ENCODE data around the gene GLG1. TPM values are rescaled to one million over a fixed set of nuclear protein-coding genes. Genes with fewer than 3 reads are reported as not detected.
"Not testable (repeated sequence)": the region's sequence is repeated elsewhere in the genome, so short reads cannot be mapped to it uniquely, and the experiment has no call there.

The GLG1 gene
- total and polyA plus RNA-seq, 2 donors, result 74.8 to 164 TPM

GRCh38 chr16:74413485-74413884 lies 193.4 kb downstream of the GLG1 start:
- WGBS, result 84% methylated on average over 9 of the region's 9 CpGs
- H3K4me1 ChIP-seq (ENCODE audit: insufficient read depth); DNase-seq (ENCODE audit: extremely low spot score); H3K36me3 ChIP-seq (ENCODE audit: insufficient read depth); H3K27ac ChIP-seq (ENCODE audit: low read depth); H3K4me3 ChIP-seq (ENCODE audit: low read depth, low read length): not testable (repeated sequence)

DNA sequence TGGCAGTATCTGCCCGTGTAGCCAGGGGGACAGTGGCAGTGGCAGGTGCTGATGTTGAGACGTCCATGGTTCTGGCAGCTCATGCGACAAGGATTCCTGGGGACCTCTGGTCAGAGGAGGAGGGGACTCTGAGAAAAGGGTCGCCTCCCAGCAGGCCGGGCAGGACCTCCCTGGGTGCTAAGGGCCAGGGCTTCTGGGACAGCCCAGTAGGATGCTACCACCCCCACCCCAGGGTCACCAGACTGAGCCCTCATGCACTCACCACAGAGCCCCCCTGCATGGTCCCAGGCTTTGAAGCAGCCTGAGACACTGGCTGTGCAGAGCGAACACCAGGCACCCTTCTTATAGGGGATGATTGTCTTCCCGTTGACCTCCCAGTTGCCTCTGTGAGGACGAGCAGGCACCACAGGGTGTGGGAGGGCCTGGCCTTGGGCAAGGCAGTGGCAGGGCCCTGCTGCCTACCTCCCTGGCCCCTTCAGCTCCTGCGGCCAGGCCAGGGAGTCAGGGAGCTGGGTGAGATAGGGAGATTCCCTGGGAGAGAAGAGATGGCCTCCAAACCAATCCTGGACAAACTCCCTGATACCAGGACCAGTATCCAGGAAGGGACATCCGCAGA lies 194.0 kb downstream of the GLG1 start:
- H3K4me1 ChIP-seq (ENCODE audit: insufficient read depth); H3K27ac ChIP-seq (ENCODE audit: low read depth); H3K36me3 ChIP-seq (ENCODE audit: insufficient read depth); DNase-seq (ENCODE audit: extremely low spot score); H3K4me3 ChIP-seq (ENCODE audit: low read depth, low read length): not testable (repeated sequence)
- 70% methylated on average over 8 of the region's 10 CpGs for WGBS

- DNase-seq (ENCODE audit: extremely low spot score); H3K36me3 ChIP-seq (ENCODE audit: insufficient read depth); H3K4me3 ChIP-seq (ENCODE audit: low read depth, low read length); H3K4me1 ChIP-seq (ENCODE audit: insufficient read depth); H3K27ac ChIP-seq (ENCODE audit: low read depth): not testable (repeated sequence)
- 74% methylated on average over 5 of the region's 13 CpGs for WGBS
Measured at GRCh38 chr16:74412138-74412774, 194.7 kb downstream of the GLG1 start.

DNA sequence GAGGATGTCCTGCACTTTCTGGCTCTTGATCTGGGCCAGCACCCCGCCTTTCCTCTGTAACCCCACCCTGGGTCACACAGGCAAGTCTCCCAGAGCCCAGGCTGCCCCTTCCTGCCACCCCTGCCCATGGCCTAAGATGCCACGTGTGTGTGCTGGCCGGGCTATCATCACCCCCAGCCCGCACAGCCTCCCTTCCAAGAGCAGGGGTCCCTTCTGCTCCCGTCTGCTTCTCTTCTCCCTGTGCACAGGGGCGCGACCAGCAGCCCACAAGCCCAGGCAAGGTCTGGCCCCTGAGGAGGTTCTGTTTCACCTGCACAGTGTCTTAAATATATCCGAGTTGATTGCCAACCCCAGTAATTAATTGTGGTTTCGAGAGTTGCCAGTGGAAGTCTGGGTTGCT lies 195.9 kb downstream of the GLG1 start:
- H3K27ac ChIP-seq (ENCODE audit: low read depth); H3K36me3 ChIP-seq (ENCODE audit: insufficient read depth); H3K4me1 ChIP-seq (ENCODE audit: insufficient read depth); H3K4me3 ChIP-seq (ENCODE audit: low read depth, low read length); DNase-seq (ENCODE audit: extremely low spot score): not testable (repeated sequence)
- 90% methylated on average over 9 of the region's 9 CpGs for WGBS

DNA sequence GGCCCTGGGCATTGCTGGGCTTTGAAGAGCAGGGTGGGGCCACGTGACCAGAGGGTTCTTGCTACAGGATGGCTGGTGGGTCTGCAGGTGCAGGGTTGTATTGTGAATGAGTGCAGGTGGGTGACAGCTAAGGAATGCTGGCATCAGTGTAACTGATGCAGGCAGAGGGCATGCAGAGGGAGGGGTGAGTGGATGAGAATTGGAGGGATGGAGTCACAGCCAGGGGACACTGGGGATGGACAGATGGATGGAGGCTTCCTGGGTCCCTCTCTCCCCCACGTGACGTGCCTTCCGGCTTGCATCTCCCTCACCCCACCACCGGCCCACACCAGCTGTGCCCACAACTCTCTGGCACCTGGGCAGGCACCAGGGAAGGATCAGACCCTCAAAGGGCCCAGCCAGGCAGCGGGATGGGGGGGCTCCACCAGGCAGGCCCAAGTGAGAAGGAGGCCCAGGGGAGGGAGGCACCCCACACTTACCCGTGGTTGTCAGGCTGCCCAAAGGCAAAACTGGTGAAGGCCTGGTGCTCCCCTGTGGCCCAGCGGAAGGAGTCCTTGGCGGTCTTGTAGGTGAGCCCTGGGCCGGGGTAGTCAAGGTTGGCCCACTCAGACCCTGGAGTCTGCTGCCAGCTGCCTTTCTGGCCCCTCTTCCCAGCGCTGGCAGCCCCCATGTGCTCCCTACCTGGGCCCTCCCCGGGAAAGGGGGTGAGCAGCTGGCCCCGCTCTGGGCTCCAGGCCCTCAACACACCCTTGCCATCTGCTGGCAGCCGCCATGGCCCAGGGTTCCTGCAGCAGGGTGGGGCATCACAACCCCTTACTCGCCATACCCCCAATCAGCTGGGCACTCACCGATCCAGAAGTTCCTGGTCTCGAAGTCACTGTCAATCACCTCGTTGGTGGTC lies 196.6 kb downstream of the GLG1 start:
- not testable (repeated sequence) for H3K36me3 ChIP-seq (ENCODE audit: insufficient read depth); H3K27ac ChIP-seq (ENCODE audit: low read depth); H3K4me3 ChIP-seq (ENCODE audit: low read depth, low read length); H3K4me1 ChIP-seq (ENCODE audit: insufficient read depth); DNase-seq (ENCODE audit: extremely low spot score)
- 76% methylated on average over 9 of the region's 18 CpGs for WGBS

DNA sequence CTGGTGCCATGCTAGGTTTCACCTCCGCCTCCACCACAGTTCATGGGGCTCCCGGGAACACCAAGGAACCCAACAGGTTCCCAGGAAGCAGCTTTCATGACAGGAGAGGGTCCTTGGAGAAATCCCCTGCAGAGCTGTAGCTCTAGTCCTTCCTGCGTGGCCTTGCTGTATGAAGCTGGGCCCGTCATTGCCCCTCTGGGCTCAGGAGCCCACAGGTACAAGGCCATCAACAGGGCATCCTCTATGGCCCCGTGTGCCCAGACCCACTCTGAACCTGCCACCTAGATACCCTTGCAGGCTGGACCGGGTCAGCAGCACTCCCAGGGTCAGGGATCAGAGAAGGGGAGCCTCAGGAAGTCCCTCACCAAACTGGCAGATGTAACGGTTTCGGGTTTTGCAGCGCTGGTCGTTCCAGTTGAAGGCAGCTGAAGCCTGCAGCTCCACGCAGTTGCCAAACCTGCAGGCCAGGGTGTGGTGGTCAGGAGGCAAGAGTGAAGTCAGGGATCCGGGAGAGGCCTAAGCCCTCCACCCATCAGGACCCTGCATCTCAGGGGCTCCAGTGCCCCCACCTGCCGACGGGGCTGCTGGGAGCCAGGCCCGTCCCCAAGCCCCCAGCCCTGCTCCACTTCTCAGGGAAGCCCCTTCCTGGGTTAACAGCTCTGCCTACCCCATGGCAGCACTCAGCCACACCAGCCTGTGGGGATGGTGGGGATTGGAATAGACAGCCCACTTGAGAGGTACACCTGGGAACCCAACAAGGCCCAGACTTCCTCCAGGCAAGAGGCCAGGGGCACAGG lies 197.5 kb downstream of the GLG1 start:
- not testable (repeated sequence) for H3K36me3 ChIP-seq (ENCODE audit: insufficient read depth); H3K4me1 ChIP-seq (ENCODE audit: insufficient read depth); H3K4me3 ChIP-seq (ENCODE audit: low read depth, low read length); DNase-seq (ENCODE audit: extremely low spot score); H3K27ac ChIP-seq (ENCODE audit: low read depth)
- WGBS, result 90% methylated on average over 12 of the region's 15 CpGs

DNA sequence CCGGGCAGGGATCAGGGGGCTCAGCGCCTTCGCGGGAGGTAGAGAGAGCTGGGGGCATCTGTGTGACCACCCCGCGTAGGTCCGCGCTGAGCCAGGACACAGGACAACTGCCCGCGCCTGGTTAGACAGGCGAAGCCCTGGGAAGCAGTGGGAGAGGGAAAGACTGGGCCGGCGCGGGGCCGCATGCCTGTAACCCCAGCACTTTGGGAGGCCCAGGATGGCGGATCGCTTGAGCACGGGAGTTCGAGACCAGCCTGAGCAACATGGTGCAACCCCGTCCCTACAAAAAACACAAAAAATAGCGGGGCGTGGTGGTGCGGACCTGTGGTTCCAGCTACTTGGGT lies 199.6 kb downstream of the GLG1 start:
- not testable (repeated sequence) for DNase-seq (ENCODE audit: extremely low spot score)
- WGBS, result 11% methylated on average over 15 of the region's 23 CpGs

DNA sequence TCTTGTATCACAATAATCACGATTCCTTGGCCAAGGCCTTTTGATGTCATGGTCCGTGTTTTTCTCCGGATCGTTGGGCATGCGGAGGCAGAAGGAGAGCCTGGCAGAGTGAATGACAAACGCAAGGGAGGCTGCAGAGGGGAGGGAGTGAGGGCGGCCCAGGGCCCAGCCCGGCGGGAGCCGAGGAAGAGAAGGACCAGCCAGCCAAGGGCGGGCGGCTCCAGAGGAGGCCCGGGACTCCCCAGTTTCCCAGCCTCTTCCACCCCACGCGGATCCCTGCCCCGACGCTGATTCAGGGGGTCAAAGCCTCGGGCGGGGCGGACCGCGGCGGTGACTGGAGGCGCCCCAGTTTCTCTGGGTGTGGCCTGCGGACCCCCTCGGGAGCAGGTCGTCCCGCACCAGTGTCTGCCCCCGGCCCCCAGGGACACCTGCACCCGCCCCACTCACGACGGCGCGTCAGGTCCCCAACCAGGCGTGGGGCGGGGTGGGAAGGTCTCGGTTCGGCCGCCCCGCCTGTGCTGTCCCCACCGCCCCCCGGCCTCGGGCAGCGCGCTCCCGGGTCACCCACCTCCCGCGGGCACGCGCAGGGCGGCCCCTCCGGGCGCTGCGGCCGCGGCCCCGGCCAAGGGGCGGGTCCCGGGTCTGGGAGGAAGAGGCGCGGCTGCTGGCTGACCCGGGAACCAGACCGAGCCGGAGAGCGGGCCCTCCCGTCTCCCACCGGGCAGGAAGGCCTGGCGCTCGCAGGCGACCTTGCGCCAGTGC lies 200.1 kb downstream of the GLG1 start:
- not testable (repeated sequence) for H3K27ac ChIP-seq (ENCODE audit: low read depth); DNase-seq (ENCODE audit: extremely low spot score)
- WGBS, result 3% methylated on average over 24 of the region's 71 CpGs

More for the DNA sequence above, 199.6 kb downstream of the GLG1 start:
- peak overlapping the region; percentile 38 for H3K27ac ChIP-seq (ENCODE audit: low read depth)
- not testable (repeated sequence) for H3K4me1 ChIP-seq (ENCODE audit: insufficient read depth); H3K4me3 ChIP-seq (ENCODE audit: low read depth, low read length); H3K36me3 ChIP-seq (ENCODE audit: insufficient read depth)

GRCh38 chr16:74404148-74404933 lies 202.6 kb downstream of the GLG1 start:
- H3K27ac ChIP-seq (ENCODE audit: low read depth); H3K4me3 ChIP-seq (ENCODE audit: low read depth, low read length); H3K4me1 ChIP-seq (ENCODE audit: insufficient read depth); H3K36me3 ChIP-seq (ENCODE audit: insufficient read depth); DNase-seq (ENCODE audit: extremely low spot score): not testable (repeated sequence)
- 53% methylated on average over 6 of the region's 14 CpGs for WGBS

More for the DNA sequence above, 200.1 kb downstream of the GLG1 start:
- H3K36me3 ChIP-seq (ENCODE audit: insufficient read depth); H3K4me1 ChIP-seq (ENCODE audit: insufficient read depth); H3K4me3 ChIP-seq (ENCODE audit: low read depth, low read length): not testable (repeated sequence)

DNA sequence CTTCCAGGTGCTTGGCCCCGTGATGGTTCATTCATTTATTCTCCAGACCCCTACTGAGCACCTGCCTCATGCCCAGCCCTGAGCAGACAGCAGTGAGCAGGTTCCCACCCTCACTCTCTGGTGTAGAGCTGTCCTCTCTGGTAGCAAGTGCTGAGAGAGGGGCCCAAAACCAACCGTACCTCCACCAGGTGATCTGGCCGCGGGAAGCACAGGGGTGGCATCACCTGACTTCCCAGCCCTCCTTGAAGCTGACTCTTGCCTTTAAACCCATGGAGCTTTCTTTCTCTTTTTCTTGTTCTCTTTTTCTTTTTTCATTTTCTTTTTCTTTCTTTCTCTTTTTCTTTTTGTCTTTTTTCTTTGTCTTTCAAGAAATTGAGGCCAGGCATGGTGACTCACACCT lies 206.7 kb downstream of the GLG1 start:
- H3K4me3 ChIP-seq (ENCODE audit: low read depth, low read length); DNase-seq (ENCODE audit: extremely low spot score): not testable (repeated sequence)
- 91% methylated on average over 3 of the region's 4 CpGs for WGBS

GRCh38 chr16:74398212-74398895 lies 208.6 kb downstream of the GLG1 start:
- not testable (repeated sequence) for H3K4me3 ChIP-seq (ENCODE audit: low read depth, low read length); DNase-seq (ENCODE audit: extremely low spot score); H3K36me3 ChIP-seq (ENCODE audit: insufficient read depth); H3K4me1 ChIP-seq (ENCODE audit: insufficient read depth); H3K27ac ChIP-seq (ENCODE audit: low read depth)
- WGBS, result 32% methylated on average over 11 of the region's 15 CpGs

More for the DNA sequence above, 206.7 kb downstream of the GLG1 start:
- H3K4me1 ChIP-seq (ENCODE audit: insufficient read depth); H3K36me3 ChIP-seq (ENCODE audit: insufficient read depth); H3K27ac ChIP-seq (ENCODE audit: low read depth): not testable (repeated sequence)

Measured in urinary bladder (tissue), 4 donors.